Bronchial epithelial cell (primary cell): ENCODE results near the gene CLEC7A. TPM values are rescaled to one million over a fixed set of nuclear protein-coding genes. Genes with fewer than 3 reads are reported as not detected.

Experiments
- DNase-seq: peaks from one replicate; pipeline ENCODE4 v3.0.0-alpha.2; 2010; ENCODE audit warnings: low read depth
- FAIRE-seq: peaks from 2 replicates; lab custom pipeline; 2011; peaks lifted over from hg19 to GRCh38; lab: Jason Lieb, UNC
- H3K27me3 ChIP-seq: 2 replicates; pipeline ENCODE4 v1.5.1; 2011; ENCODE audit warnings: low read length; ENCODE audit not compliant: control insufficient read depth, insufficient read depth
- H3K36me3 ChIP-seq: 2 replicates; pipeline ENCODE4 v1.5.1; 2011; ENCODE audit warnings: low read length; ENCODE audit not compliant: control insufficient read depth, insufficient read depth
- H3K4me3 ChIP-seq: 2 replicates; pipeline ENCODE4 v1.5.1; 2011; ENCODE audit warnings: mild to moderate bottlenecking, low read depth, low read length, control low read depth
- total RNA-seq: library from RNA; depleted of rRNA; stranded (reverse); fragments of >200 nt; gene quantifications from 2 replicates; pipeline ENCODE4 v1.2.1, GENCODE V29; 2014
- TF ChIP-seq, protein P1 (sequence below): IDR thresholded peaks from 2 replicates; pipeline ENCODE4 v1.5.1; 2011; ENCODE audit warnings: mild to moderate bottlenecking, moderate library complexity, low read length, control low read depth, inconsistent platforms; ENCODE audit not compliant: insufficient read depth, severe bottlenecking

Gene CLEC7A
- total RNA-seq, 1 donor from 2014 or later: not detected

DNA sequence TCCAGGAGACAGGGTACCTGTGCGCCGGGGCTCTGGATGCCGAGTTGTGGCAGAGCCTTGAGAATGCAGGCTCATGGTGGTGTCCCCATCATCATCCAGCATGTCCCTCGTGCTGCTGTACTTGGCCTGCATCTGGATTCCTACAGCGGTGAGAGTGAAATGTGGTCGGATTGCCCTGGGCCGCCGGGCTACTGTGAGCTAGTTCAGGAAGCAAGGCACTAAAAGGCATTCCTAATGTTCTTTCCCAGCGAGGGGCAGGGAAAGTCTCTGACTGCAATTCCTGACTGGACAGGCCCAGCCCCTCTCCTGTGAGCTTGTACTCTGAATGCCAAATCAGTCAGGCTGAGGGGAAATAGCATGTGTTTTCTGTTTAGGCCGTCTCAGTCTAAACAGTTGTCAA is 31.2 kb downstream of the CLEC7A start, which contains the start of gene CLEC1A:
TSS of gene CLEC1A (minus strand) at position 195 of the 400 bp plus-strand sequence. CDS start at position 132, 63 bp downstream.
- FAIRE-seq (no peak), DNase-seq (no peak)
- TF ChIP-seq, protein P1, sequence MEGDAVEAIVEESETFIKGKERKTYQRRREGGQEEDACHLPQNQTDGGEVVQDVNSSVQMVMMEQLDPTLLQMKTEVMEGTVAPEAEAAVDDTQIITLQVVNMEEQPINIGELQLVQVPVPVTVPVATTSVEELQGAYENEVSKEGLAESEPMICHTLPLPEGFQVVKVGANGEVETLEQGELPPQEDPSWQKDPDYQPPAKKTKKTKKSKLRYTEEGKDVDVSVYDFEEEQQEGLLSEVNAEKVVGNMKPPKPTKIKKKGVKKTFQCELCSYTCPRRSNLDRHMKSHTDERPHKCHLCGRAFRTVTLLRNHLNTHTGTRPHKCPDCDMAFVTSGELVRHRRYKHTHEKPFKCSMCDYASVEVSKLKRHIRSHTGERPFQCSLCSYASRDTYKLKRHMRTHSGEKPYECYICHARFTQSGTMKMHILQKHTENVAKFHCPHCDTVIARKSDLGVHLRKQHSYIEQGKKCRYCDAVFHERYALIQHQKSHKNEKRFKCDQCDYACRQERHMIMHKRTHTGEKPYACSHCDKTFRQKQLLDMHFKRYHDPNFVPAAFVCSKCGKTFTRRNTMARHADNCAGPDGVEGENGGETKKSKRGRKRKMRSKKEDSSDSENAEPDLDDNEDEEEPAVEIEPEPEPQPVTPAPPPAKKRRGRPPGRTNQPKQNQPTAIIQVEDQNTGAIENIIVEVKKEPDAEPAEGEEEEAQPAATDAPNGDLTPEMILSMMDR: no peak
- Histone ChIP-seq H3K4me3 (no peak within 1 kb of the TSS), H3K27me3 (no peaks in the 10 kb centered on the region), H3K36me3 (no peaks in the 10 kb centered on the region)

DNA sequence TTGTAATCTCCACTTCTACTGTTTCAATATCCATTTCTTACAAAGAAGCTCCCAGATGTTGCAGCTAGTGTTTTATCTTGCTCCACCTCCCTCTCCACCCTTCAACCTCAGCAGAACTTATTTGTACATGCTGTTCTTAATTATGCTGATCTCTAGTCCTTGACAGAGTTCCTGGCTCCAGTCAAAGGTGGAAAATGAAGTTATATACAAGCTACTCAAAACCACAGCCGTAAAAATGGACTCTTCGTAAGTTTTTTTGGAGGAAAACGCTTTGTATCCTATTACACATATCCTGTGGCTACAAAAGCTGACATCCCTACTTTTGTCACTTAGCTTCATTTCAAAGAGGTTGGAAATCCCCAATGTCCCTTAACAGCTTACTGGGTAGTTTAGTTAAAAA is 32.5 kb downstream of the CLEC7A start:
- TF ChIP-seq, protein P1: no peak
- FAIRE-seq (no peak), DNase-seq (no peak)
- Histone ChIP-seq H3K36me3 (no peaks in the 10 kb centered on the region), H3K4me3 (no peak overlapping the region), H3K27me3 (no peaks in the 10 kb centered on the region)

DNA sequence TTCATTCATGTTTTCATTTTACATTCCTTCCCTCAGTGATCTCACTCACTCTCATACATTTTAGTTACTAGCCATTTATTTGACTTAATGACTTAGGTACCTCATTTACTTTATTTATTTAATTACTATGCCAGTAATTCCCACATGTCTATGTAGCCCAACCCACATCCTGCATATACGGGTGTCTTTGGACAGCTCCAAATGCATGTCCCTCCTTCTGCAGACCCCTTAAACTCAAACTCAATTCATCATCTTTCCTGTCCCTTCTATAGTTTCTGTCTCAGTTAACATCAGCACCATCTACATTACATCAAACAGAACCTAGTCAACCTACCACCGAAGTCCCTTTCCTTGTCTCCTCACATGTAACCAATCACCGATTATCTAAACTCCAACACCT is 34.0 kb downstream of the CLEC7A start:
- H3K4me3 ChIP-seq: no peak overlapping the region
- no peak for FAIRE-seq

DNA sequence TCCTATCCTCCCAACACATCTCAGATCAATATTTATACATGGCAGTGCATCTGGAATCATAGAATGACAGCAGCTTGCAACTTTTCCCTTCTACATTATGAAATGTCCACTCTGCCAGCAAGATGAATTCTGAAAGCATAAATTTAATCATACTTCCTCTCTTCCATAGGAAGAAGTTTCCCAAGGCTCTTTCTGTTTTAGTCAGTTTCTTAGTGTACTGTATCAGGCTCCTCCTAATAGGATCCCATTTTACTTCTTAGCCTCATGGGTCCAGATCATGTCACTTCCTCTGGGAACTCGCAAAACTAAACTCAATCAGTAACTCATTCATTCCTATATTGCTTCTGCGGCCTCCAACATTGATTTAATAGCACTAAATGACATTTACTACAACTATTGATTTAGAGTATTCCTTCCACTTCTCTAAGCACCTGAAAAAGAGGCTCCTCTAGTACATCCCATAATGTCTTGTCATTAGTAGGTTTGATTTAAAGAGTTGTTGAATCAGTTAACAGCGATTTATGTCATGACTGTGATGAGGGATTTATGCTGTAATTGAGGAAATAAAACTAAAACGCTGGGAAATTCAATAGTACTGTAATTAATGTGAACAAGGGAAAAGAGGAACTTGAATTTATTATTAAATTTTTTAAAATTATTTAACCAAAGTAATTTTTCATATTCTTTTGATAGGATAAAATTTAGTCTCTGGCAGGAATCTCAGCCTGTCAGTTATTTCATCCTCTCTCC is 35.2 kb downstream of the CLEC7A start:
- H3K4me3 ChIP-seq: no peak overlapping the region
- no peaks in the 10 kb centered on the region for H3K27me3 ChIP-seq
- no peak for FAIRE-seq
- no peak for DNase-seq
- TF ChIP-seq, protein P1: no peak
- no peaks in the 10 kb centered on the region for H3K36me3 ChIP-seq

More for the DNA sequence above, 34.0 kb downstream of the CLEC7A start:
- H3K36me3 ChIP-seq: no peaks in the 10 kb centered on the region
- no peak for DNase-seq
- TF ChIP-seq, protein P1: no peak
- no peaks in the 10 kb centered on the region for H3K27me3 ChIP-seq

DNA sequence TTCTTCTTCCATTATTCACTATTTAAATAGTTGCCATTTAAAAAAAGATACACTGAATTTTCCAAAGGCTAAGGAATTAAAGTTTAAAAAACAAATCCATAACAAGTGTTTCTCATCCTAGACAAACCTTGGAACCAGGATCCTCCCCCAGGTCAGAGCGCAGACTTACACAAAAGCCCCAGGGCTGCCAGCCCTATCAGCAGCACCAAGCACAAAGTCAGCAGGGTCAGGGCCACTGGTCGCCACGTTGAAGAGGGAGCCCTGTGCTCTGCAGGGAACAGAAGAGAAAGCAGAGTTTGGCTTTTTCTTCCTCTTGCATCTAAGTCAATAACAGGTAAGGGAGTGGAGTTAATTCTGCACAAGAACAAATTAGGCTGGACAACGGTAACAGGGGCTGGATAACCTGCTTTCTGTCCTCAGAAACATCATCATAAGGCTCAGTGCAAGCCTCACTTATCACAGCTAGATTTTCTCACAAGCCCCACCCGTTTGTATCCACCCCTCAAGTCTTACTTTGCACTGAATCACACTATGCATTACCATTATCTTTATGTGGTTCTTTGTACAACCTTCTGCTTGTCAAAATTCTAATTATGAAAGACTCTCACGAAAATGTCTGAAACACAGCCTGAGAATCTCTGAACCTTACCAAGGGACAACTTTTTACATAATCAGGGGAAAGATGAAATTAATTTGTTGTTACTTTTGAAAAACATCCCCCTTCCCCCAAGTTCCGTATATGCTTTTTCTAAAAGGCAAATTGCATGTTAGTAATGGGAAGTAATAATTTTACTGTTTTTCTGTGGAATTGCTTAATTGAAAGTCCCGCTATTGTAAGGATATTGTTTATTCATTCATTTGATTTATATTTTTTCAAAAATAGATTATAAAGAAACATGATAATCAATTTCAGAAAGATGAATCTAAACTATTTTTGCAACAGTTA is 40.8 kb downstream of the CLEC7A start:
- FAIRE-seq (no peak), DNase-seq (no peak)
- no peak overlapping the region for H3K4me3 ChIP-seq
- TF ChIP-seq, protein P1: no peak
- H3K27me3 ChIP-seq: no peaks in the 10 kb centered on the region
- no peaks in the 10 kb centered on the region for H3K36me3 ChIP-seq
